Mesenteric fat pad (tissue), 1 donor: ENCODE data around the gene CAMSAP2. TPM values are rescaled to one million over a fixed set of nuclear protein-coding genes. Genes with fewer than 3 reads are reported as not detected.

Experiments used
- DNase-seq: peaks from one replicate; pipeline ENCODE4 v3.0.0-alpha.2; 2020; ENCODE audit warnings: low spot score
- total RNA-seq: library from RNA; stranded (reverse); fragmentation: NEBNext Ultra II Directional; extraction: Animal tissue kit (Norgen Biotek cat#: 25700); gene quantifications from one replicate; pipeline ENCODE4 v1.2.1, GENCODE V29; 2021
- donor health status: DM: yes; HTN: yes; CAD: no.

The CAMSAP2 gene
- total RNA-seq, 1 donor from 2014 or later, result 36.4 TPM

GRCh38 chr1:200877010-200877409 lies 138.3 kb downstream of the CAMSAP2 start:
- DNase-seq, result no peak

GRCh38 chr1:200877839-200878551 lies 139.3 kb downstream of the CAMSAP2 start:
- DNase-seq, result no peak

GRCh38 chr1:200880212-200880611 lies 141.5 kb downstream of the CAMSAP2 start:
- DNase-seq, result no peak

- no peak for DNase-seq
Measured at GRCh38 chr1:200883118-200883517, 144.4 kb downstream of the CAMSAP2 start.

- DNase-seq, result no peak
Measured at GRCh38 chr1:200885623-200886402, 147.1 kb downstream of the CAMSAP2 start.

GRCh38 chr1:200886594-200886993 lies 147.9 kb downstream of the CAMSAP2 start:
- no peak for DNase-seq

- DNase-seq, result no peak
Measured at GRCh38 chr1:200887036-200887435, 148.3 kb downstream of the CAMSAP2 start.

- DNase-seq, result no peak
Measured at GRCh38 chr1:200887772-200888348, 149.2 kb downstream of the CAMSAP2 start.

GRCh38 chr1:200888349-200888838 lies 149.7 kb downstream of the CAMSAP2 start:
- DNase-seq, result no peak

GRCh38 chr1:200889571-200889970 lies 150.9 kb downstream of the CAMSAP2 start:
- DNase-seq, result no peak

GRCh38 chr1:200890027-200890426 lies 151.3 kb downstream of the CAMSAP2 start:
- no peak for DNase-seq

GRCh38 chr1:200890818-200891773 lies 152.4 kb downstream of the CAMSAP2 start:
- no peak for DNase-seq

- DNase-seq, result no peak
Measured at GRCh38 chr1:200891774-200892157, 153.1 kb downstream of the CAMSAP2 start.

- no peak for DNase-seq
Measured at GRCh38 chr1:200892546-200892945, 153.9 kb downstream of the CAMSAP2 start.

GRCh38 chr1:200892958-200893357 lies 154.3 kb downstream of the CAMSAP2 start:
- no peak for DNase-seq

- DNase-seq, result no peak
Measured at GRCh38 chr1:200893411-200893901, 154.8 kb downstream of the CAMSAP2 start.

- DNase-seq, result no peak
Measured at GRCh38 chr1:200894712-200895442, 156.2 kb downstream of the CAMSAP2 start, which contains the start of gene INAVA. Gene INAVA (plus strand): TSS chr1:200894900. CDS start chr1:200898401, 3,501 bp downstream.

GRCh38 chr1:200895443-200895789 lies 156.7 kb downstream of the CAMSAP2 start:
- DNase-seq, result no peak

- DNase-seq, result no peak
Measured at GRCh38 chr1:200895801-200896530, 157.3 kb downstream of the CAMSAP2 start.
